Measurements from ENCODE around the gene HNRNPK.

The HNRNPK gene

DNA sequence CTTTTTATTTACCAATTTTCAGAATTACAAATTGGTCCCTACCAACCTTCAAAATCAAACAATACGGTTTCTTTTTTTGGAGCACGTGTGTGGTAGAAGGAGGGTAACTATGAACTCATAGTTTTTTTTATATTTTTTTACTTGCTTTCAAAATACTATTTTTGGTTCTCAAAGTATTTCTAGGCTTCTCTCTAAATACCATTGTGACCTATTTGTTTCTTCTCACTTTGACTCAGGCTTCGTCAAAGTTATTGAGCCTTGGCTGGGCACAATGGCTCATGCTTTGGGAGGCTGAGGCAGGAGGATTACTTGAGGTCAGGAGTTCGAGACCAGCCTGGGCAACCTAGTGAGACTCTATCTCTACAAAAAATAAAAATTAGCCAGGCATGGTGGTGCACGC is 47.2 kb downstream of the HNRNPK start:
- DNase-seq: no peak

DNA sequence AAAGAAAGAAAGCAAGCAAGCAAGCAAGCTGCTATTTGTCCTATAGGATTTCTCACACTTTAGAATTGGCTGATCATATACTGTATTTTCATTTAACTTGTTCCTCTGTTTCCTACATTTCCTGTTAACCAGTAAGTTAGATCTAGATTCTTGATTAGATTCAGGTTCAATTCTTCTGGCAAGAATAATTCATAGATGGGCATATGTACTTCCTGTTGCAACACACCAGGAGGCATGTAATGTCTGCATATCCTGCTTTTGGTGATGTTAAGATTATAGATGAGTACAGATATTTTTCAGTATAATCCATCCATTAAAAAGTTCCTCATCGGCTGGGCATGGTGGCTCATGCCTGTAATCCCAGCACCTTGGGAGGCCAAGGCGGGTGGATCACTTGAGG is 48.0 kb downstream of the HNRNPK start:
- no peak for DNase-seq

DNA sequence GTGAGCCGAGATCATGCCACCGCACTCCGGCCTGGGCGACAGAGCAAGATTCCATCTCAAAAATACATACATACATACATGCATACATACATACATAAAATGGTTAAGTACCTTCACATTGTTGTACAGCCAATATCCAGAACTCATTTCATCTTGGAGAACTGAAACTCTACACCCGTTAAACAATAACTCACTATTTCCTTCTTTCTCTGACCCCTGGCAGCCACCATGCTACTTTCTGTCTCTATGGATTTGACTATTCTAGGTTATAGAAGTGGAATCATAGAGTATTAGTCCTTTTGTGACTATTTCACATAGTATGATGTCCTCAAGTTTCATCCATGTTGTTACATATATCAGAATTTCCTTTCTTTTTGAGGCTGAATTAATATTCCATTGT is 49.1 kb downstream of the HNRNPK start:
- no peak for DNase-seq

DNA sequence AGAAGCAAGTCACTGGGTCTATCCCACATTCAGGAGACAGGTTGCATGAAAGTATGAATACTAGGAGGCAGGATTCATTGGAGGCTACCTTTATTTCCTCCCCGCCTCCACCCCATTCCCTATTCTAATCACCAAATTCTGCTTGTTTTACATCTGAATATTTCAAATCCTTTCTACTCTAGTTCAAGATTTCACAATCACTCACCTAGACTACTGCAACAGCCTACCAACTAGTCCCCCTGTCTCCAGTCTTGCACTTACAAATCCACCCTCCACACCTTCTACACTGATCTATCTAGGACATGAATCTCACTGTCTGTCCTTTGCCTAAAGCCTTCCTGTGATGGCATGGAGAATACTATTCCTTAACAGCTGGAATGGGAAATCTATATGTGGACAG is 52.4 kb downstream of the HNRNPK start:
- DNase-seq: no peak

DNA sequence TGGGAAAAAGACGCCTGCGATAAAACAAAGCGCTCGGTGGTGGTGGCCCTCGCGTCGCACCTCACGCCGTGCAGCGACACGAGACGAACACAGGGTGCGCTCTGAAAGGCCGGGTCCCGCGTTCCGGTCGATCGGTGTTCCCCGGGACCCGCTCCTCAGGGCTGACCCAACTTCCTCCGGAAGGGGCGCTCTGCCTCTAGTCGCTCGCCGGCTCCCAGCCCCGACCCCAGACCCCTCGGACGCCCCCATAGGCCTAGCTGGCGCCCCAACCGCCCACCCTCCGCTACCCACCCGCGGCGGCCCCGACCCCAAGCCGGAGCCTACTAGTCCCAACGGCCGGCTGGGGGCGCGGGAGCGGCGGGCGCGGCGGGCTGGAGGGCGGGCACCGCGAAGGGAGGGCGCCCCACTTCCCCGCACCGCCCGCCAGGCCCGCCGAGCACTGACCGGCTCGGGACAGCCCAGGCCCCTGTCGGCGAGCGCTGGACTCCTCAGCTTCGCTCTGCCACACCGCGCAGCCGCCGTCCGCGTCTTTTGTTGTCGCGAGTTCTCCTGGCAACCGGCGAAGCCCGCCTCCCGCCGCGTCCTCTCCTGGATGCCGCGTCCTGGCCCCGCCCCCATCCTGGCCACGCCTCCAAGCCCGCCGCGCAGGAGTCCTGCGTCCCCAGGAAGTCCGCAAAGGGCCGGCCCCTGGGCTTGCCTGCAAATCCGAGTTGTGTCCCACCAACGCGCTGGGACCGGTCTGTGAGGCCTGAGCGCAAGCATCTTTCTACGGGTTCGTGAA is 58.9 kb downstream of the HNRNPK start, which contains the start of gene KIF27:
TSS of gene KIF27 (minus strand) at position 506 of the 781 bp plus-strand sequence. CDS start 5,841 bp downstream, outside the sequence.
- peak; percentile 99 to 100 (median 99) for DNase-seq

DNA sequence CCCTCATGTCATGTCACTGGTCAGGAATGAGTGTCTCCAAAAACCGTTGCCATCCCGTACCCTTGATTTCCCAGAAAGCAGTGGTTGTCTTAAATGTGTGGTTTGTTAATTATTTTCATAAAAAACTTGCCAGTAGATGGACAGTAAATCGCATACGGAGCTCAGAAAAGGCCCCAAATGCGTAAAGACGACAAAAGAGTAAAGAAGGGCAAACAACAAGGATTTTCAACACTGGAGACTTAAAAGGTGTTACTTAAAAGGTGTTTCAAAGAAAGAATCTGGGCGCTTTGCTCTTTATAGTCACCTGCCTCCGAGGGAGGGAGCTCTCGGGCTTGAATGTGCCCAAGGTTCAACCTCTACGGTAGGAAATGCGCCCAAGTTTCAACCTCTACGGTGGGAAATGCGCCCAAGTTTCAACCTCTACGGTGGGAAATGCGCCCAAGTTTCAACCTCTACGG is 59.5 kb downstream of the HNRNPK start:
- peak in 1 of 4 experiments; percentile 18 for DNase-seq

DNA sequence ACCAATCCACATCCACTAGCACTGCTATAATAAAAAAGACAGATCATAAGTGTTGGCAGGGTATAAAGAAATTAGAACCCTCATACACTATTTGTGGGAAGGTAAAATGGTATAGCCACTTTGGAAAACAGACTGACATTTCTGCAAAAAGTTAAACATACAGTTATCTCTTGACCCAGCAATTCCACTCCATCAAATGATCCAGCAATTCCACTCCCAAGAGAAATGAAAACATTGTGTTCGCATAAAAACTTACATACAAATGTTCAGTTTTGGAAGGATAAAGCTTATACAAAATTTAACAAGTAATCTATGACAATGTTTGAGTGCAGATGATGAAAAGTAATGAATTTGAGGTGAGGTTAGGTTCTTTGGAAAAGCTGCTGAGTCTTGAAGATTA is 60.9 kb downstream of the HNRNPK start:
- DNase-seq: no peak

Data from suppressor macrophage (primary cell).